SK-N-SH treated with all-trans-retinoic acid at 6 μM for 48 hours (cell line): Measurements from ENCODE around the gene STX18.

ENCODE experiments used
- GLIS3 ChIP-seq: fragments of 250-450 bp; sonication (Bioruptor Pico); IDR thresholded peaks from 2 replicates; pipeline ENCODE4 v1.5.0; 2020; ENCODE audit warnings: mild to moderate bottlenecking, moderate library complexity
- ISL1 ChIP-seq: fragments of 250-450 bp; sonication (Bioruptor Pico); IDR thresholded peaks from 2 replicates; pipeline ENCODE4 v2.1.2; 2022; ENCODE audit warnings: mild to moderate bottlenecking, moderate library complexity
- PATZ1 ChIP-seq: fragments of 250-450 bp; sonication (Bioruptor Pico); IDR thresholded peaks from 2 replicates; pipeline ENCODE4 v1.8.0; 2020; ENCODE audit warnings: mild to moderate bottlenecking, moderate library complexity, borderline replicate concordance
- TCF4 ChIP-seq: fragments of 250-450 bp; sonication (Bioruptor Pico); IDR thresholded peaks from 2 replicates; pipeline ENCODE4 v1.8.0; 2021; ENCODE audit warnings: mild to moderate bottlenecking, moderate library complexity, borderline replicate concordance
- ZNF70 ChIP-seq: fragments of 450-650 bp; formaldehyde crosslinking; IDR thresholded peaks from 2 replicates; pipeline ENCODE4 v1.5.0; 2020; ENCODE audit warnings: mild to moderate bottlenecking, moderate library complexity
- ZNF8 ChIP-seq: fragments of 450-650 bp; formaldehyde crosslinking; IDR thresholded peaks from 2 replicates; pipeline ENCODE4 v1.5.0; 2020; ENCODE audit warnings: mild to moderate bottlenecking, moderate library complexity

- no peak for TF ChIP-seq ZNF70 (CRISPR knock-in tag)
- no peak for TF ChIP-seq PATZ1 (CRISPR knock-in tag)
- TF ChIP-seq TCF4 (CRISPR knock-in tag), result no peak
- TF ChIP-seq ZNF8 (CRISPR knock-in tag), result no peak
- TF ChIP-seq GLIS3 (CRISPR knock-in tag), result no peak
- no peak for TF ChIP-seq ISL1 (CRISPR knock-in tag)
Measured at GRCh38 chr4:4421356-4421755, 120.5 kb downstream of the STX18 start.
